HG02610 (cell line): ENCODE data around the gene FGF2.

Experiments used
- ATAC-seq: cut with Tn5 transposase; IDR thresholded peaks from one replicate; pipeline ENCODE4 v1.9.1; 2021; ENCODE audit warnings: mild to moderate bottlenecking, moderate library complexity; ENCODE audit not compliant: unreplicated experiment

FGF2 gene

DNA sequence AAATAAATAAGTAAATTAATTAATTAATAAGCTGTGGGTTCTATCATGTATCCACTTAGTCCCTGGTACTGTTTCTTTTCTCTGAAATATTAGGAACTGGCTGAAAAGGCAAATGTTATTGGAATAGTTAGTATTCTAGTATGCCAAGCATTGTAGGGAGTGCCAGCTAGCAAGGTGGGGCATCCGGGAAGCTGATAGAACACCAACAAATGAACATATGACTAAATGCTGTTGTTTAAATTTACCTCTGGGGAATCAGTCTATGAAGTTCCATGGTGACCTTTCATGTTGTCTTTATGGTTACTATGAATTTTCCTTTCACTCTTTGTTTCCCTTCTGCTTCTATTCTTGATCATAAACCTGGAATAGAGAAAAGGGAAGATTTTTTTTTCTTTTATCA, 63.1 kb downstream of the FGF2 start:
- ATAC-seq, result no peak

DNA sequence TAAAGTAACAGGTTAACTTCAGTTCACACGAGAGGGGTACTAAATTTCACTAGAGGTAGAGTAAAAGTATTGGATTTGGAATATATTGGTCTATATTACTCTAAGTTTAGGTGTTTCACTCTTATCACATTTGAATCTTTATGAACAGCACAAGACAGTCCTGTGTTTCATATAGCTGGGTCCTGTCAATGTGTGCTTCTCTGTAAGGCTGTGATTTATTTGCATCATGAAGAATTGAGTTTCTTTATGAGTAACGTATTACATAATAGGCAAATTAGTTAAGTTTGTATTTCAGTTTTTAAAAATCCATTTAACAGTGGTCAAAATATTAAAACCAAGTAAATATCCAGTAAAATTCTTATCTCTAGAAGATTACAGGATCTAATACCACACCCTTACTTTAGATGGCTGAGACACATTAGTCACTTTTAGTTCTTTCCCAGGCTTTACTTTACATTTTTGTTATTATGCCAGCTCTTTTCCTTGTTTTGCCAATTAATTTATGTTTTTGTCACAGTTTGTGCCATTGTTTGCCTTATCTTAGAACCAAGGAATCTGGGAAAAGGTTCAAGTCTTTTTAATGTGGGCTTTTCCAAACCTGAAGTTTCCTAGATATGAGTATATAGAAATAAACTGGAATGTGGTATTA, 63.6 kb downstream of the FGF2 start:
- ATAC-seq, result peak; percentile 45

DNA sequence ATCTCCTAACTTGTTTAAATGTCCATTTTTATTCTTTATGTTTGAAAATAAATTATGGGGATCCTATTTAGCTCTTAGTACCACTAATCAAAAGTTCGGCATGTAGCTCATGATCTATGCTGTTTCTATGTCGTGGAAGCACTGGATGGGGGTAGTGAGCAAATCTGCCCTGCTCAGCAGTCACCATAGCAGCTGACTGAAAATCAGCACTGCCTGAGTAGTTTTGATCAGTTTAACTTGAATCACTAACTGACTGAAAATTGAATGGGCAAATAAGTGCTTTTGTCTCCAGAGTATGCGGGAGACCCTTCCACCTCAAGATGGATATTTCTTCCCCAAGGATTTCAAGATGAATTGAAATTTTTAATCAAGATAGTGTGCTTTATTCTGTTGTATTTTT, 68.2 kb downstream of the FGF2 start:
- ATAC-seq, result no peak

DNA sequence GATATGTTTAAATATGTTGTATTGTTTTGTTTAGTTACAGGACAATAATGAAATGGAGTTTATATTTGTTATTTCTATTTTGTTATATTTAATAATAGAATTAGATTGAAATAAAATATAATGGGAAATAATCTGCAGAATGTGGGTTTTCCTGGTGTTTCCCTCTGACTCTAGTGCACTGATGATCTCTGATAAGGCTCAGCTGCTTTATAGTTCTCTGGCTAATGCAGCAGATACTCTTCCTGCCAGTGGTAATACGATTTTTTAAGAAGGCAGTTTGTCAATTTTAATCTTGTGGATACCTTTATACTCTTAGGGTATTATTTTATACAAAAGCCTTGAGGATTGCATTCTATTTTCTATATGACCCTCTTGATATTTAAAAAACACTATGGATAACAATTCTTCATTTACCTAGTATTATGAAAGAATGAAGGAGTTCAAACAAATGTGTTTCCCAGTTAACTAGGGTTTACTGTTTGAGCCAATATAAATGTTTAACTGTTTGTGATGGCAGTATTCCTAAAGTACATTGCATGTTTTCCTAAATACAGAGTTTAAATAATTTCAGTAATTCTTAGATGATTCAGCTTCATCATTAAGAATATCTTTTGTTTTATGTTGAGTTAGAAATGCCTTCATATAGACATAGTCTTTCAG, 68.8 kb downstream of the FGF2 start:
- ATAC-seq, result no peak

DNA sequence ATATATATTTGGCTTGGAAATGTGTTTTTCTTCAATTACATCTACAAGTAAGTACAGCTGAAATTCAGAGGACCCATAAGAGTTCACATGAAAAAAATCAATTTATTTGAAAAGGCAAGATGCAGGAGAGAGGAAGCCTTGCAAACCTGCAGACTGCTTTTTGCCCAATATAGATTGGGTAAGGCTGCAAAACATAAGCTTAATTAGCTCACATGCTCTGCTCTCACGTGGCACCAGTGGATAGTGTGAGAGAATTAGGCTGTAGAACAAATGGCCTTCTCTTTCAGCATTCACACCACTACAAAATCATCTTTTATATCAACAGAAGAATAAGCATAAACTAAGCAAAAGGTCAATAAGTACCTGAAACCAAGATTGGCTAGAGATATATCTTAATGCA, 69.6 kb downstream of the FGF2 start:
- no peak for ATAC-seq

DNA sequence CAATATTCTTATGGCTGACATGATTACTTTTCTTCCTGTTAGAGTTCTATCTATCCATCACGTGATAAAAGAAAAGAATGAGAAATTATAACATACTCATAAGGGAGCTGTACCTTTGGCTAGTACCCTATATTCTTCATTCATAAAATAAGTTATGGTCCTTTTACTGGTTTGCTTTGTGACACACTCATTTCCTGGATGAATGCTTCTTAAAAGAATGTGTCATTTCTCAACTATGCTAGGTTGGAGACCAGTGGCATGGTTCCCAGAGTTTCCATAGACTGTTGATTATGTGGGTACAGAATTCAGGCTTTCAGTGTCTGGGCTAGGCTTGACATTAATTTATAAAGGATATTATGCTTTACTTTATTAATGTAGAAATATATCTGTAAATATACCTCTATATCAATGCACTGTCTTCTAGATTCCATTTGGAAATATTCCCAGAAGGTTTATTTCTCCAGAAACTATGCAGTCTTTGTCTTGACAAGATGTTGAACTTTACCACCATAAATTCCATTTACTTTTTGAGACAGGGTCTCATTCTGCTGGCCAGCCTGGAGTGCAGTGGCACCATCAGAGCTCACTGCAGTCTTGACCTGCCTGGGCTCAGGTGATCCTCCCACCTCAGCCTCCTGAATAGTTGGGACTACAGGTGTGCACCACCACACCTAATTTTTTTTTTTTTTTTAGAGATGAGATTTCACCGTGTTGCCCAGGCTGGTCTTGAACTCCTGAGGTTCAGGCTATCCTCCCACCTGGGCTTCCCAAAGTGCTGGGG, 71.9 kb downstream of the FGF2 start:
- no peak for ATAC-seq

DNA sequence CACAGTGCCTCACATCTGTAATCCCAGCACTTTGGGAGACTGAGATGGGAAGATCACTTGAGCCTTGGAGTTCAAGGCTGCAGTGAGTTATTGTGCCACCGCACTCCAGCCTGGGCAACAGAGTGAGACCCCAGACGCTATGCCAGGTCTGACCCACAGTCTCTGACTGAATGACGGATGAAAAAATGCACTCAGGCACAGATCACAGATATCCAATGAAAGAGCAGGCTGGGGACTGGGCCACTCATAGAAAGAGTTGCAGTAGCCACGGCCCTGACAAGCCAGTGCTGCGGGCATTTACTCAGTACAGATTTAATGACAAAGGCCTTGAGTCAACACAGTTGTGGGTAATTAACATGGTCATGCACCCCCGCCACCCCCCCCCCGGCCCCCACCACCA, 73.1 kb downstream of the FGF2 start:
- no peak for ATAC-seq

DNA sequence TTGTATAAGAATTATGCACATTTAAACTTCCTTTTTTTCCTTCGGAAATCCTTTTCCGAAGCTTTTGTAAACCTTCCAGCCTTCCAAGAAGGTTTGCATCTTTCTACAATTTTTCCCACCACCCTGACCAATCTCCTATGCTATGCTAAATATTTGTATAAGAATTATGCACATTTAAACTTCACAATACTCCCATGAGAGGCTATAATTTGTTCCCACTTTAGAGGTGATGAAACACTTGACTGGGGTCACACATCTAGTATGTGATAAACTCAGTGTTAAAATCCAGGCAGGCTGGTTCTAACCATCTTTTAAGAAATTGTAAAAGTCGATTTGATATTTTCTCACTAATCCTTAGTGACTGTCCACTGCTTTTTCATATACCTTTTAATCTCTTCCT, 73.7 kb downstream of the FGF2 start:
- ATAC-seq, result no peak

DNA sequence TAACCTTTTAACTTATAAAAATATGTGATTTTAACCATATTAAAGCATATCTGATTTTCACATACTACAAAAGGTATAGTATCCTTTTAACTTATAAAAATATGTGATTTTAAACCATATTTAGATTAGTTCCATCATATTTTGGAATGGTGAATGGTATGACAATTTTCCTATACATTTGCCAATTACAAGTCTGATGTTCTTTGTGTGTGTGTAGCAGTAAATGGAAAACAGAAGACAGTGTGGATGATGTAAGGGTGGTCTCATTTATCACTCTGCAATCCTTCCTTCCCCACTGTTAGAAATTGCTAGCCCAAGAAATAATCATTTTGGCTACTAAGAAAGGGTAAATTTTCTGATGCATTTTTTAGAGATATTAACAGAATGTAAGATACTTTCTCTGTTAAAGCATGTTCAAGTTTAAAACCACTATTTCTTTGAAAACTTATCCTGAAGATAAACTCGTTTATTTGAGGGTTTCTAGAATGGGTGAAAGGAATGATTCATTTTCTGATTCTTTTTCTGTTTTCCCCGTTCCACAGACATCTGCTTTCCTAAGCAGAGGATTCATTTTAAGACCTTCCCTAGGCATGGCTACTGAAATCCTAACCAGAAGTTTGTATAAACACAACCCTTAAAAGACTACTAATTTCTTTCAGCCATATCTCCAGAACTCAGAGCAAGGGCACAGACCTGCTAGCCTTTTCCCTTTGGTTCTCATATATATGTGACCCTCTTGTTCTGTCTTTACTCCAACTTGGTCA, 74.8 kb downstream of the FGF2 start:
- ATAC-seq, result no peak

DNA sequence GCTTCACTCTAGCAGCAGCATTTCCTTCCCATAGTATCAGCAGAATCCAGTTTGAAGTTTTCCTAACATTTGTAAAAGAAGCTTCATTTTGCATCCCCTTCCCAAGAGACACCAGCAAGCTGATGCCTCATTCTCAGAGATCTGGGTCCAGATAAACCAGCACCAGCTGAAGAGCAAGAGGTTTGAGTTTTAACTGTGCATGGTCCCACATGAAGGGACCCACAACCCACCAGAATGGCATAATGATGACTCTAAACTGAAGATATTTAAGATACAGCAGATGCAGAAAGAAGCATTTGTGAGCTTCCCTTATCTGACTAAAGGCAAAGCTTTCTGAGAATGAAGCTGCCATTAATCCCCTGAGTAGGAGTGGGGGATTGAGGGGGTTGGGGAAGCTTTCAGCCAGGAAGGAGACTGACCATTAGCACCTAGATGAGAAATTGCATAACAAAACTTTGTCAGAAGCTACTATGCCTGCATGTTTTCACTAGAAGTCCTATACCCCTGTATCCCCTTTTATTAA, 77.2 kb downstream of the FGF2 start:
- no peak for ATAC-seq

DNA sequence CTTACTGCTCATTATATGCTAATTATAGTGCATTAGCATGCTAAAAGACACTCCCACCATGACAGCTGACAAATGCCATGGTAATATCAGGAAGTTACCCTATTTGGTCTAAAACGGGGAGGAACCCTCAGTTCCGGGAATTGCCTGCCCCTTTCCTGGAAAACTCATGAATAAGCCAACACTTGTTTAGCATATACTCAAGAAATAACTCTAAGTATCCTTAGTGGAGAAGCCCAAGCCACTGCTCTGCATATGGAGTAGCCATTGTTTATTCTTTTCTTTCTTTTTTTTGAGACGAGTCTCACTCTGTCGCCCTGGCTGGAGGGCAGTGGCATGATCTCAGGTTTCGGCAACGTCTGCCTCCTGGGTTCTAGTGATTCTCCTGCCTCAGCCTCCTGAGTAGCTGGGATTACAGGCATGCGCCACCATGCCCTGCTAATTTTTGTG, 80.3 kb downstream of the FGF2 start:
- ATAC-seq, result no peak

DNA sequence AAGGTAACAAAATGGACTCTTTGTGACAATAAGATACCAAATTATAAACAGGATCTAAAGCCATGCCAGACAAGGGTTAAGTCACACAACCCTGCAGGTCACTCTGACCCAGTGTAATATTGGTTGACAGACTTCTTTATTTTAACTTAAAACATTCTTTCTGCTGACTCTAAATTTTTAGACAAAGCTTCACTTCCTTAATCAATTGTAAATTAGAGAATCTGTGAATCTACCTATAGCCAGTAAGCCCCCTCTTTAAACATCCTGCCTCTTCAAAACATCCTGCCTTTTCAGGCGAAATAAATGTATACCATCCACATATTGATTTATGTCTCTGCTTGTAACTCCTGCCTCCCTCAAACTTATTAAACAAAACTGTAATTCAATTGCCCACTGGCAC, 81.6 kb downstream of the FGF2 start:
- no peak for ATAC-seq

DNA sequence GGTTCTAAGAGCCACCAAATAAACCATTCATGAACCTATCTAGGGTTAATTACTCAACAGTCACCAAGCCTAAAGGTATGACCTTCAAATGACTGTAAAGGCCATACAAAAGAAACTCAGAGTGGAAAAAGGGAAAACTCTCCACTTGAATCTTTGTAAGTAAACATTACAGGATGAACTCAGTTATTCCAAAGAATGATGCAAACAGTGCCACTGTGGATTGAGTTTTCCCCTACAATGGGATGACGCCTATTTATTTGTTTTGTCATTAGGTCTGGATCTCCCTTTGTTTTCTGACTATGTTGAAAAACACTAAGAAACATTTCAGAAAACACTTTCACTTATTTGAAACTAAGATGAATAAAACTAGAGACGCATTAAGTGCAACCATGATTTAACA, 83.1 kb downstream of the FGF2 start:
- ATAC-seq, result no peak

DNA sequence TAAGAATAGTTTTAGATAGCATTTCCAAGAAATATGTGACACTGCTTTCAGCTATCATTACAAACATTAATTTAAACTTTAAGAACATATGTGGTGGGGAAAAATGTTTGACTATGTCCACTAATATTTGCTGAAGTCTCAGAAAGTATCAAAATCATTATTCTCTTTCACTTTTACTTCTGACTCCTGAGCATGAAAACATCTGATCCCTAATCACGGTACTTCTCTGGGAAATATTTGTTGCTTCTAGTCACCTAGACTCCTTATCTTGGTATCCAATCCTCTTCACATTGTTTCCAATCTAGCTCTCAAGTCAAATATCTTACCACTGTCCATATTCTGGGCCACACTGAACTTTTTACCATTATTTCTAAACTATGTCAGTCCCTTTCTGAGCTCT, 85.0 kb downstream of the FGF2 start:
- no peak for ATAC-seq

DNA sequence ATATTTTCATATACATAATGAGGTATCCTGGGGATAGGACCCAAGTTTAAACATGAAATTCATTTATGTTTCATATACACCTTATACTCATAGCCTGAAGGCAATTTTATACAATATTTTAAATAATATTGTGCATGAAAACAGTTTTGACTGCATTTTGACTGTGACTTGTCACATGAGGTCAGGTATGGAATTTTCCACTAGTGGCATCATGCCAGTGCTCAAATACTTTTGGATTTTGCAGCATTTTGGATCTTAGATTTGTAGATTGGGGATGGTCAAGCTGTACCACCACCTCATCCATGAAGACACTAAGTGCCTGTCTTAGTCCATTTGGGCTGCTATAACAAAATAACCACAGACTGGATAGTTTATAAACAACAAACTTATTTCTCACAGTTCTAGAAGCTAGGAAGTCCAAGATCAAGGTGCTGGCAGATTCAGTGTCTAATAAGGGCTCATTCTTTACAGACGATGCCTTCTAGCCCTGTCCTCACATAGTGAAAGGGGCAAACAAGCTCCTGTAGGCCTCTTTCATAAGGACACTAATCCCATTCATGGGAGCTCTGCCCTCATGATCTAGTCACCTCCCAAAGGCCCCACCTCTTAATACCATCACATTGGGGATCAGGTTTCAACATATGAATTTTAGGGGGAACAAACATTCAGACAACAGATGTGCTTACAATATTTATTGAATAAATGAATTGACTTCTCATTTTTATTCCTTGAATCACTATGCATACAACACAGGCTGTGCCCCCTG, 86.4 kb downstream of the FGF2 start:
- ATAC-seq, result no peak

DNA sequence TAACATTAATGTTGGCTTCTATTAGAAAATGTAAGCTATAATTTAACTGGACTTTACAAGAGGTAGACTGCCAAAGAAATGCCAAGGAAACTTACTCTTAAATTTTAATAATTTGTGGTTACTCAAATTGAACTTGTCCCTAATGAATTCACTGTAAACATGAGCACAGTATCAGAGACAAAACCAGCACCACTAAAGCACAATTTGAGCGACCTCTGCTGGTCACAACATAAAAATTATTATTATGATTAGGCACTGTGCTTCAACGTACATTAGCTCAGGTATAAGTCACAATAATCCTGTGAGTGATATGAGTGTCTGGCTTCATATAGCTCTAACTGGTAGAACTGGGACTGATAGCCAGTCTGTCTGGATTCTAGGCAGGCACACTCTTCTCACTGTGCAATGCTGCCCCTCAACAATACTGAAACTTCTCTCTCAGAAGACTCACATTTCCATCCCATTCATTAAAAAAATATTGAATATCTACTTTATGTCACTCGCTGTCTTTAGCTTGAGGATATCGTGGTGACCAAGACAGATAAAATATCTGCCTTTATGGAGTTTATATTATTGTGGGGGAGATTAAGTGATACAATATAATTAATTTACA, 87.8 kb downstream of the FGF2 start:
- peak; percentile 89 for ATAC-seq

DNA sequence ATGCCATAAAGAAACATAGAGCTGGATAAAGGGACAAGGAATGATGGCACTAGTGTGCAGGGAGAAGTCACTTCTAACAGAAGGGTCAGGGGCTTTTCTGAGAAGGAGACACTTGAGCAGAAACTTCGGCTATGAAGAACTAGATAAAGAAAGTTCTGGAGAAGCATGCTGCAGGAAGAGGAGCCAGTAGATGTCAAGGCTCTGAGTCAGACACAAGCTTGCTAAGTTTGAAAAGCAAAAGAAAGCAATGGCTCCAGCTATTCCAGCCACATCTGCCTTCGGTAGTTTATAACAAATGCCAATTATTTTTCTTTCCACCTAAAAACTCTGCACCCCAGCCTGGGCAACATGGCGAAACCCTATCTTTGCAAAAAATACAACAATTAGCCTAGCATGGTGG, 88.3 kb downstream of the FGF2 start:
- no peak for ATAC-seq

DNA sequence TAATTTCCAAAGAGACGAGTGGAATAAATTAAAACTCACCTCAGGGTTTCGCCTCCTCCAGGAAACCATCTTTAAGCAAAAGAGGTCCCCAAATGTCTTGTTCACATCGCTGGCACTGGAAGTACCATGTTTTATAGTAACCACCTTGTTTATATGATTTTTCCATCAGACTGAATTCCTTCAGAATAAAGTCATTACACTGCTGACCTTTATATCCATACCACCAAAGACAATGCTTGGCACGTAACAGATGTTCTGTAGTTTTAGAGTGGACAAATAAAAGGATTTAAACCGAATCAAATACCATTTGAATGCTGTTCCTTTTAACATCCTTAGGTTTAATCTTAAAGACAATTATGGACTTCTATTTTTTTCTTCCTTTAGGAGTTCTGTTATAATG, 91.1 kb downstream of the FGF2 start:
- ATAC-seq, result no peak

DNA sequence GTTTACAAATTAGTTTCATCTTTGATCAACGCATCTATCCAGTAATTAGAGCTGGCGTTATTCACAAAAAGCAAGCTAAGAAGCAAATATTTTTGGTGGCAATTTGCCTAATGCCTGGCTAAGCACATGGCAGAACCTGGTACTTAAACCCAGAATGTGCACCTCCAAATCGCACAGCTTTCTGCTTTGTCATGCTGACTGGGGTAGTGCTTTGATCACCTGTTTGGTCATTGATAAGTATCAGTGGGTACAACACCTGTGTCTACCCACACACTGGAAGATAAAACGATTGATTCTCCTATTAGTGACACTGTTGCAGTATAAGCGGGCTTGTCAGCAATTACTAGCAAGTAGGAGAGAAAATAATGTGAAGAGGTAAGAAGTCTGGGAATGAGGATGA, 93.8 kb downstream of the FGF2 start:
- ATAC-seq, result no peak

DNA sequence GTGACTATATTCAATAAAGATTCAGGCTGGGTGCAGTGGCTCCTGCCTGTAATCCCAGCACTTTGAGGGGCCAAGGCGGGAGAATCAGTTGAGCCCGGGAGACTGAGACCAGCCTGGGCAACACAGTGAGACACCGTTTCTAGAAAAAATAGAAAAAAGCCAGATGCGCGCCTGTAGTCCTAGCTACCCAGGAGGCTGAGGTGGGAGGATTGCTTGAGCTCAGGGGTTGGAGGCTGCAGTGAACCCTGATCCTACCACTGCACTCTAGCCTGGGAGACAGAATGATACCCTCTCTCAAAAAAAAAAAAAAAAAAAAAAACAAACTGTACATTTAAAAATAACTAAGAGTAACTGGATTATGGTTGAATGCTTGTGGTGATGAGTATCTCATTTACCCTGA, 94.7 kb downstream of the FGF2 start:
- no peak for ATAC-seq
